Neural progenitor cell (in vitro differentiated cells): ENCODE results near the gene ABCC1. TPM values are rescaled to one million over a fixed set of nuclear protein-coding genes. Genes with fewer than 3 reads are reported as not detected.

Experiments
- DNase-seq: peaks from one replicate; pipeline ENCODE4 v3.0.0-alpha.2; 2016; ENCODE audit warnings: low spot score
- H2AFZ ChIP-seq: fragments of 200-600 bp; sonication (generic); replicated peaks from 2 replicates; pipeline ENCODE4 v1.6.1; 2016; ENCODE audit warnings: antibody characterized with exemption
- H3F3A ChIP-seq: fragments of 200-600 bp; sonication (generic); 2 replicates; pipeline ENCODE4 v1.6.1; 2016; ENCODE audit warnings: antibody characterized with exemption, low read depth
- H3K27ac ChIP-seq: fragments of 200-600 bp; sonication (generic); 2 replicates; pipeline ENCODE4 v1.5.1; 2016; ENCODE audit warnings: mild to moderate bottlenecking
- H3K27me3 ChIP-seq: fragments of 200-600 bp; sonication (generic); 2 replicates; pipeline ENCODE4 v1.6.1; 2016; ENCODE audit warnings: mild to moderate bottlenecking, moderate library complexity
- H3K36me3 ChIP-seq: fragments of 200-600 bp; sonication (generic); 2 replicates; pipeline ENCODE4 v1.5.1; 2016
- H3K4me1 ChIP-seq: fragments of 200-600 bp; sonication (generic); 2 replicates; pipeline ENCODE4 v1.6.1; 2016; ENCODE audit warnings: mixed run types
- H3K4me2 ChIP-seq: fragments of 200-600 bp; sonication (generic); 2 replicates; pipeline ENCODE4 v1.6.1; 2016
- H3K4me3 ChIP-seq: fragments of 200-600 bp; sonication (generic); 2 replicates; pipeline ENCODE4 v1.5.1; 2016
- H3K79me2 ChIP-seq: fragments of 200-600 bp; sonication (generic); 2 replicates; pipeline ENCODE4 v1.6.1; 2016; ENCODE audit warnings: low read depth
- H3K9ac ChIP-seq: fragments of 200-600 bp; sonication (generic); 2 replicates; pipeline ENCODE4 v1.6.1; 2016
- H3K9me3 ChIP-seq: fragments of 200-600 bp; sonication (generic); 2 replicates; pipeline ENCODE4 v1.5.1; 2016; ENCODE audit warnings: low read depth
- H4K20me1 ChIP-seq: fragments of 200-600 bp; sonication (generic); 2 replicates; pipeline ENCODE4 v1.6.1; 2016; ENCODE audit warnings: low read depth
- H3K27ac Mint-ChIP-seq: 3 replicates; pipeline ENCODE4 v1.8.0; 2021; ENCODE audit warnings: mixed read lengths
- H3K27me3 Mint-ChIP-seq: 2 replicates; pipeline ENCODE4 v1.8.0; 2022; ENCODE audit warnings: low read depth, mild to moderate bottlenecking, inconsistent platforms, moderate library complexity, mixed read lengths; ENCODE audit not compliant: insufficient read depth
- H3K36me3 Mint-ChIP-seq: 3 replicates; pipeline ENCODE4 v1.8.0; 2021; ENCODE audit warnings: mixed read lengths
- H3K4me1 Mint-ChIP-seq: 3 replicates; pipeline ENCODE4 v1.8.0; 2021; ENCODE audit warnings: mixed read lengths
- H3K4me3 Mint-ChIP-seq: 3 replicates; pipeline ENCODE4 v1.8.0; 2021; ENCODE audit warnings: mild to moderate bottlenecking, moderate library complexity, mixed read lengths
- H3K9me3 Mint-ChIP-seq: 3 replicates; pipeline ENCODE4 v1.8.0; 2020; ENCODE audit warnings: mixed read lengths
- CTCF ChIP-seq: fragments of 200-600 bp; sonication (generic); IDR thresholded peaks from 2 replicates; pipeline ENCODE4 v1.5.1; 2017; ENCODE audit warnings: antibody characterized with exemption, mild to moderate bottlenecking
- EZH2 ChIP-seq: fragments of 200-600 bp; sonication (generic); IDR thresholded peaks from 2 replicates; pipeline ENCODE4 v1.6.1; 2017; ENCODE audit warnings: antibody characterized with exemption, mild to moderate bottlenecking, moderate library complexity
- EZH2phosphoT487 ChIP-seq: fragments of 200-600 bp; sonication (generic); IDR thresholded peaks from 2 replicates; pipeline ENCODE4 v1.6.1; 2017; ENCODE audit warnings: antibody characterized with exemption
- total RNA-seq: library from RNA; depleted of rRNA; stranded (reverse); fragments of >200 nt; gene quantifications from 2 replicates; pipeline ENCODE4 v1.2.3, GENCODE V29; 2015; ENCODE audit warnings: low replicate concordance

Gene ABCC1
- total RNA-seq, 1 donor from 2014 or later = 17.5 TPM

- Mint-ChIP-seq H3K36me3 (peaks cover 13% of the 10 kb centered on the region), H3K9me3 (no peaks in the 10 kb centered on the region), H3K4me1 (peaks cover 7% of the 10 kb centered on the region), H3K27ac (no peak overlapping the region), H3K27me3 (peaks cover under 1% of the 10 kb centered on the region), H3K4me3 (no peak overlapping the region)
- Histone ChIP-seq H3K27ac (no peak overlapping the region), H3K79me2 (no peaks in the 10 kb centered on the region), H3K36me3 (no peaks in the 10 kb centered on the region), H4K20me1 (no peaks in the 10 kb centered on the region), H3F3A (no peaks in the 10 kb centered on the region), H2AFZ (no peak overlapping the region), H3K4me3 (no peak overlapping the region), H3K9me3 (no peaks in the 10 kb centered on the region), H3K4me1 (no peaks in the 10 kb centered on the region), H3K27me3 (no peaks in the 10 kb centered on the region), H3K4me2 (no peak overlapping the region), H3K9ac (no peak overlapping the region)
- DNase-seq = no peak
- TF ChIP-seq CTCF (no peak), EZH2phosphoT487 (no peak), EZH2 (no peak)
These were observed 122.3 kb downstream of the ABCC1 start for GRCh38 chr16:16071631-16072244.

GRCh38 chr16:16073001-16073545 lies 123.7 kb downstream of the ABCC1 start:
- Histone ChIP-seq H3K9me3 (no peaks in the 10 kb centered on the region), H3K4me2 (no peak overlapping the region), H3K27me3 (no peaks in the 10 kb centered on the region), H3K27ac (no peak overlapping the region), H3K36me3 (no peaks in the 10 kb centered on the region), H3K79me2 (no peaks in the 10 kb centered on the region), H3F3A (no peaks in the 10 kb centered on the region), H4K20me1 (peaks cover 4% of the 10 kb centered on the region), H3K4me3 (no peak overlapping the region), H3K9ac (no peak overlapping the region), H2AFZ (no peak overlapping the region), H3K4me1 (no peaks in the 10 kb centered on the region)
- TF ChIP-seq CTCF = no peak
- no peak for TF ChIP-seq EZH2phosphoT487
- TF ChIP-seq EZH2 = no peak
- peaks cover 2% of the 10 kb centered on the region for H3K27me3 Mint-ChIP-seq
- peaks cover 8% of the 10 kb centered on the region for H3K4me1 Mint-ChIP-seq
- H3K4me3 Mint-ChIP-seq = no peak overlapping the region
- no peak for DNase-seq
- H3K27ac Mint-ChIP-seq = no peak overlapping the region
- H3K36me3 Mint-ChIP-seq = peaks cover 16% of the 10 kb centered on the region
- H3K9me3 Mint-ChIP-seq = no peaks in the 10 kb centered on the region

GRCh38 chr16:16073891-16074881 lies 124.8 kb downstream of the ABCC1 start:
- TF ChIP-seq EZH2phosphoT487 = no peak
- TF ChIP-seq EZH2 = no peak
- TF ChIP-seq CTCF = no peak

More at GRCh38 chr16:16073891-16074881, 124.8 kb downstream of the ABCC1 start:
- Histone ChIP-seq H3K27ac (no peak overlapping the region), H4K20me1 (peaks cover 4% of the 10 kb centered on the region), H3K79me2 (no peaks in the 10 kb centered on the region), H3K9ac (no peak overlapping the region), H3K36me3 (no peaks in the 10 kb centered on the region), H2AFZ (no peak overlapping the region), H3K4me1 (no peaks in the 10 kb centered on the region), H3K27me3 (no peaks in the 10 kb centered on the region), H3K4me2 (no peak overlapping the region), H3F3A (no peaks in the 10 kb centered on the region), H3K9me3 (no peaks in the 10 kb centered on the region), H3K4me3 (no peak overlapping the region)
- Mint-ChIP-seq H3K27me3 (peaks cover 2% of the 10 kb centered on the region), H3K4me3 (no peak overlapping the region), H3K36me3 (peaks cover 11% of the 10 kb centered on the region), H3K4me1 (peaks cover 8% of the 10 kb centered on the region), H3K9me3 (no peaks in the 10 kb centered on the region), H3K27ac (no peak overlapping the region)
- DNase-seq = peak; percentile 62
